ENCODE measurements around the gene CTNNA3.

DNA sequence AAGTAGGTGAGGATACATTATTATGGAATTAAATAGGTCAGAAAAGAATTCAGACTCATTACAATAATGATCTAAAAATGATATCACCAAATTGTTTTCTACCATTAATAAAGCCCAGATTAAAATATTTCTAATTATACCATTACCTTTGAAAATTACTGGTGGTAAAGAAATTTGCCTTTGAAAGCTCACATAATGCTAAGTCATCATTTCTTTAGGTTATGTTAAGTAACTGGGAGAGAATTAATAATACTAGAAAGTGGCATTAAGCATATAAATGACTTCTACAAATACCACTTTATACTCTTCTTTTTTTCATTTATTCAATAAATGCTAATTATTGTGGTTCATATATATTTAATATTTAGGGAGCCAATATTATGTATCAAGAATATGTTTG is 1411.4 kb downstream of the CTNNA3 start:
- TF ChIP-seq EZH2phosphoT487 (IDR thresholded peaks at IDR 0.05; ENCODE audit: borderline replicate concordance) = no peak
- TF ChIP-seq, protein P1, sequence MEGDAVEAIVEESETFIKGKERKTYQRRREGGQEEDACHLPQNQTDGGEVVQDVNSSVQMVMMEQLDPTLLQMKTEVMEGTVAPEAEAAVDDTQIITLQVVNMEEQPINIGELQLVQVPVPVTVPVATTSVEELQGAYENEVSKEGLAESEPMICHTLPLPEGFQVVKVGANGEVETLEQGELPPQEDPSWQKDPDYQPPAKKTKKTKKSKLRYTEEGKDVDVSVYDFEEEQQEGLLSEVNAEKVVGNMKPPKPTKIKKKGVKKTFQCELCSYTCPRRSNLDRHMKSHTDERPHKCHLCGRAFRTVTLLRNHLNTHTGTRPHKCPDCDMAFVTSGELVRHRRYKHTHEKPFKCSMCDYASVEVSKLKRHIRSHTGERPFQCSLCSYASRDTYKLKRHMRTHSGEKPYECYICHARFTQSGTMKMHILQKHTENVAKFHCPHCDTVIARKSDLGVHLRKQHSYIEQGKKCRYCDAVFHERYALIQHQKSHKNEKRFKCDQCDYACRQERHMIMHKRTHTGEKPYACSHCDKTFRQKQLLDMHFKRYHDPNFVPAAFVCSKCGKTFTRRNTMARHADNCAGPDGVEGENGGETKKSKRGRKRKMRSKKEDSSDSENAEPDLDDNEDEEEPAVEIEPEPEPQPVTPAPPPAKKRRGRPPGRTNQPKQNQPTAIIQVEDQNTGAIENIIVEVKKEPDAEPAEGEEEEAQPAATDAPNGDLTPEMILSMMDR (conservative IDR thresholded peaks at IDR 0.05; ENCODE audit: low read length) = no peak
